SK-N-SH (cell line): ENCODE data around the gene DBET.
"Not testable (repeated sequence)": the region's sequence is repeated elsewhere in the genome, so short reads cannot be mapped to it uniquely, and the experiment has no call there.

Source experiments
- MEF2A ChIP-seq: IDR thresholded peaks from 2 replicates; pipeline ENCODE4 v1.4.0; 2012; ENCODE audit warnings: low read depth, borderline replicate concordance
- NRF1 ChIP-seq: IDR thresholded peaks from 2 replicates; pipeline ENCODE4 v1.6.1; 2012; ENCODE audit warnings: low read depth, mild to moderate bottlenecking, low read length
- RCOR1 ChIP-seq: fragments of 150-350 bp; IDR thresholded peaks from 2 replicates; pipeline ENCODE4 v1.6.1; 2017; ENCODE audit warnings: antibody characterized with exemption, low read length
- RFX5 ChIP-seq: IDR thresholded peaks from 2 replicates; pipeline ENCODE4 v1.6.1; 2012; ENCODE audit warnings: mild to moderate bottlenecking, improper control_type of control experiment, low read length
- TF ChIP-seq, protein P1 (sequence below): fragments of 200-600 bp; sonication (generic); IDR thresholded peaks from 2 replicates; pipeline ENCODE4 v1.6.1; 2017; ENCODE audit warnings: antibody characterized with exemption, mild to moderate bottlenecking, moderate library complexity
- TF ChIP-seq, protein P2 (sequence below): fragments of 150-350 bp; IDR thresholded peaks from 2 replicates; pipeline ENCODE4 v1.6.1; 2017; ENCODE audit warnings: antibody characterized with exemption, low read length, low read depth, borderline replicate concordance

GRCh38 chr4:190099605-190100004 lies 35.3 kb downstream of the DBET start:
- TF ChIP-seq NRF1, RCOR1, MEF2A, RFX5: not testable (repeated sequence)
- TF ChIP-seq, protein P1, sequence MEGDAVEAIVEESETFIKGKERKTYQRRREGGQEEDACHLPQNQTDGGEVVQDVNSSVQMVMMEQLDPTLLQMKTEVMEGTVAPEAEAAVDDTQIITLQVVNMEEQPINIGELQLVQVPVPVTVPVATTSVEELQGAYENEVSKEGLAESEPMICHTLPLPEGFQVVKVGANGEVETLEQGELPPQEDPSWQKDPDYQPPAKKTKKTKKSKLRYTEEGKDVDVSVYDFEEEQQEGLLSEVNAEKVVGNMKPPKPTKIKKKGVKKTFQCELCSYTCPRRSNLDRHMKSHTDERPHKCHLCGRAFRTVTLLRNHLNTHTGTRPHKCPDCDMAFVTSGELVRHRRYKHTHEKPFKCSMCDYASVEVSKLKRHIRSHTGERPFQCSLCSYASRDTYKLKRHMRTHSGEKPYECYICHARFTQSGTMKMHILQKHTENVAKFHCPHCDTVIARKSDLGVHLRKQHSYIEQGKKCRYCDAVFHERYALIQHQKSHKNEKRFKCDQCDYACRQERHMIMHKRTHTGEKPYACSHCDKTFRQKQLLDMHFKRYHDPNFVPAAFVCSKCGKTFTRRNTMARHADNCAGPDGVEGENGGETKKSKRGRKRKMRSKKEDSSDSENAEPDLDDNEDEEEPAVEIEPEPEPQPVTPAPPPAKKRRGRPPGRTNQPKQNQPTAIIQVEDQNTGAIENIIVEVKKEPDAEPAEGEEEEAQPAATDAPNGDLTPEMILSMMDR: not testable (repeated sequence)
- TF ChIP-seq, protein P2, sequence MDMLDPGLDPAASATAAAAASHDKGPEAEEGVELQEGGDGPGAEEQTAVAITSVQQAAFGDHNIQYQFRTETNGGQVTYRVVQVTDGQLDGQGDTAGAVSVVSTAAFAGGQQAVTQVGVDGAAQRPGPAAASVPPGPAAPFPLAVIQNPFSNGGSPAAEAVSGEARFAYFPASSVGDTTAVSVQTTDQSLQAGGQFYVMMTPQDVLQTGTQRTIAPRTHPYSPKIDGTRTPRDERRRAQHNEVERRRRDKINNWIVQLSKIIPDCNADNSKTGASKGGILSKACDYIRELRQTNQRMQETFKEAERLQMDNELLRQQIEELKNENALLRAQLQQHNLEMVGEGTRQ: not testable (repeated sequence)
